T-helper 2 cell treated with Interferon-gamma antibody and Interleukin-4, amounts not matched to agents 5 μg/mL and 100 μg/mL, for 36 hours (primary cell): ENCODE results near the gene HS3ST1.

Experiments
- DNase-seq: peaks from one replicate; pipeline ENCODE4 v3.0.0; 2021; ENCODE audit warnings: low spot score
- H3K27ac Mint-ChIP-seq: one replicate; pipeline ENCODE4 v1.8.0; 2021; ENCODE audit warnings: mild to moderate bottlenecking, mixed read lengths
- H3K27me3 Mint-ChIP-seq: one replicate; pipeline ENCODE4 v1.8.0; 2021; ENCODE audit warnings: low read depth, mixed read lengths
- H3K36me3 Mint-ChIP-seq: one replicate; pipeline ENCODE4 v1.8.0; 2021; ENCODE audit warnings: low read depth, mixed read lengths
- H3K4me1 Mint-ChIP-seq: one replicate; pipeline ENCODE4 v1.8.0; 2021; ENCODE audit warnings: low read depth, mixed read lengths
- H3K4me3 Mint-ChIP-seq: one replicate; pipeline ENCODE4 v1.8.0; 2022; ENCODE audit warnings: mild to moderate bottlenecking, moderate library complexity, mixed read lengths
- H3K9me3 Mint-ChIP-seq: one replicate; pipeline ENCODE4 v1.8.0; 2021; ENCODE audit warnings: mixed read lengths

HS3ST1 gene

GRCh38 chr4:11446155-11446811, 17.6 kb upstream of the HS3ST1 start:
- Mint-ChIP-seq H3K27me3 (peaks cover 7% of the 10 kb centered on the region), H3K4me3 (no peak overlapping the region), H3K9me3 (no peaks in the 10 kb centered on the region), H3K27ac (no peak overlapping the region), H3K4me1 (no peaks in the 10 kb centered on the region), H3K36me3 (no peaks in the 10 kb centered on the region)
- no peak for DNase-seq

- no peaks in the 10 kb centered on the region for H3K9me3 Mint-ChIP-seq
Measured at GRCh38 chr4:11441194-11441556, 12.5 kb upstream of the HS3ST1 start.

GRCh38 chr4:11440481-11441193, 11.9 kb upstream of the HS3ST1 start:
- Mint-ChIP-seq H3K9me3 (no peaks in the 10 kb centered on the region), H3K27me3 (peaks cover 2% of the 10 kb centered on the region), H3K4me1 (no peaks in the 10 kb centered on the region), H3K27ac (no peak overlapping the region), H3K4me3 (no peak overlapping the region), H3K36me3 (no peaks in the 10 kb centered on the region)
- no peak for DNase-seq

More at GRCh38 chr4:11441194-11441556, 12.5 kb upstream of the HS3ST1 start:
- Mint-ChIP-seq H3K36me3 (no peaks in the 10 kb centered on the region), H3K27me3 (no peaks in the 10 kb centered on the region), H3K4me1 (no peaks in the 10 kb centered on the region), H3K4me3 (no peak overlapping the region), H3K27ac (no peak overlapping the region)
- DNase-seq = no peak

GRCh38 chr4:11439836-11440235, 11.1 kb upstream of the HS3ST1 start:
- DNase-seq = no peak
- peaks cover 4% of the 10 kb centered on the region for H3K27me3 Mint-ChIP-seq
- H3K4me3 Mint-ChIP-seq = no peak overlapping the region
- H3K36me3 Mint-ChIP-seq = no peaks in the 10 kb centered on the region
- no peak overlapping the region for H3K27ac Mint-ChIP-seq
- H3K4me1 Mint-ChIP-seq = no peaks in the 10 kb centered on the region
- H3K9me3 Mint-ChIP-seq = no peaks in the 10 kb centered on the region

- no peaks in the 10 kb centered on the region for H3K9me3 Mint-ChIP-seq
- H3K27me3 Mint-ChIP-seq = peaks cover 7% of the 10 kb centered on the region
- H3K4me1 Mint-ChIP-seq = no peaks in the 10 kb centered on the region
- no peak overlapping the region for H3K4me3 Mint-ChIP-seq
- H3K36me3 Mint-ChIP-seq = no peaks in the 10 kb centered on the region
- no peak overlapping the region for H3K27ac Mint-ChIP-seq
- DNase-seq = no peak
Measured at GRCh38 chr4:11438647-11439046, 10.0 kb upstream of the HS3ST1 start.

- no peak for DNase-seq
- no peaks in the 10 kb centered on the region for H3K4me1 Mint-ChIP-seq
- H3K4me3 Mint-ChIP-seq = no peak overlapping the region
- H3K9me3 Mint-ChIP-seq = no peaks in the 10 kb centered on the region
- no peak overlapping the region for H3K27ac Mint-ChIP-seq
- peaks cover 20% of the 10 kb centered on the region for H3K27me3 Mint-ChIP-seq
- no peaks in the 10 kb centered on the region for H3K36me3 Mint-ChIP-seq
Measured at GRCh38 chr4:11436673-11437072, 8.0 kb upstream of the HS3ST1 start.

- Mint-ChIP-seq H3K27me3 (peaks cover 26% of the 10 kb centered on the region), H3K4me3 (no peak overlapping the region), H3K36me3 (no peaks in the 10 kb centered on the region), H3K27ac (no peak overlapping the region), H3K9me3 (no peaks in the 10 kb centered on the region), H3K4me1 (no peaks in the 10 kb centered on the region)
- no peak for DNase-seq
Measured at GRCh38 chr4:11436084-11436483, 7.4 kb upstream of the HS3ST1 start.

- Mint-ChIP-seq H3K4me1 (no peaks in the 10 kb centered on the region), H3K36me3 (no peaks in the 10 kb centered on the region), H3K27ac (no peak overlapping the region), H3K27me3 (peaks cover 30% of the 10 kb centered on the region), H3K9me3 (no peaks in the 10 kb centered on the region), H3K4me3 (no peak overlapping the region)
- DNase-seq = no peak
Measured at GRCh38 chr4:11435557-11435956, 6.9 kb upstream of the HS3ST1 start.

GRCh38 chr4:11431111-11431510, 2.4 kb upstream of the HS3ST1 start:
- Mint-ChIP-seq H3K4me3 (no peak overlapping the region), H3K4me1 (peaks cover 8% of the 10 kb centered on the region), H3K27me3 (peaks cover 67% of the 10 kb centered on the region), H3K36me3 (no peaks in the 10 kb centered on the region), H3K27ac (no peak overlapping the region), H3K9me3 (no peaks in the 10 kb centered on the region)
- no peak for DNase-seq

- Mint-ChIP-seq H3K27ac (no peak overlapping the region), H3K4me3 (no peak overlapping the region), H3K9me3 (no peaks in the 10 kb centered on the region), H3K4me1 (peaks cover 8% of the 10 kb centered on the region), H3K27me3 (peaks cover 69% of the 10 kb centered on the region), H3K36me3 (no peaks in the 10 kb centered on the region)
- DNase-seq = no peak
Measured at GRCh38 chr4:11430536-11430935, 1.8 kb upstream of the HS3ST1 start.

GRCh38 chr4:11429699-11430045, 978 bp upstream of the HS3ST1 start:
- DNase-seq = no peak
- H3K9me3 Mint-ChIP-seq = no peaks in the 10 kb centered on the region
- peaks cover 70% of the 10 kb centered on the region for H3K27me3 Mint-ChIP-seq
- H3K27ac Mint-ChIP-seq = no peak overlapping the region
- peaks cover 8% of the 10 kb centered on the region for H3K4me1 Mint-ChIP-seq
- H3K4me3 Mint-ChIP-seq = peak overlapping the region; percentile 67
- H3K36me3 Mint-ChIP-seq = no peaks in the 10 kb centered on the region

GRCh38 chr4:11428899-11429698, 405 bp upstream of the HS3ST1 start:
- Mint-ChIP-seq H3K27me3 (peaks cover 70% of the 10 kb centered on the region), H3K27ac (no peak overlapping the region), H3K4me3 (peak overlapping the region; percentile 67), H3K36me3 (no peaks in the 10 kb centered on the region), H3K9me3 (no peaks in the 10 kb centered on the region), H3K4me1 (peaks cover 8% of the 10 kb centered on the region)
- peak; percentile 52 for DNase-seq

- no peaks in the 10 kb centered on the region for H3K36me3 Mint-ChIP-seq
- no peak overlapping the region for H3K27ac Mint-ChIP-seq
- peaks cover 8% of the 10 kb centered on the region for H3K4me1 Mint-ChIP-seq
- peak overlapping the region; percentile 62 for H3K4me3 Mint-ChIP-seq
- peaks cover 59% of the 10 kb centered on the region for H3K27me3 Mint-ChIP-seq
- H3K9me3 Mint-ChIP-seq = no peaks in the 10 kb centered on the region
- no peak for DNase-seq
Measured at GRCh38 chr4:11427121-11427996, 1.3 kb downstream of the HS3ST1 start.
